GM21723 (cell line): ENCODE measurements around the gene LRP5.
A peak's percentile ranks its signal among the peaks of the same experiment; 100 is the strongest.

Source experiments
- ATAC-seq: cut with Tn5 transposase; IDR thresholded peaks from one replicate; pipeline ENCODE4 v1.9.1; 2021; ENCODE audit warnings: mild to moderate bottlenecking, moderate library complexity; ENCODE audit not compliant: unreplicated experiment

Gene LRP5

GRCh38 chr11:68312117-68312779, at the start of gene LRP5:
Gene LRP5, plus strand, starts transcription at chr11:68312591. Its CDS starts 124 bp downstream, at chr11:68312715.
- no peak for ATAC-seq

- no peak for ATAC-seq
These were observed 48.9 kb upstream of the LRP5 start for GRCh38 chr11:68263444-68264035.

- ATAC-seq, result no peak
These were observed 48.1 kb upstream of the LRP5 start for GRCh38 chr11:68264244-68264643.

- no peak for ATAC-seq
These were observed 47.5 kb upstream of the LRP5 start for GRCh38 chr11:68264741-68265540.

- peak; percentile 67 for ATAC-seq
These were observed 46.1 kb upstream of the LRP5 start for GRCh38 chr11:68266121-68266891.

GRCh38 chr11:68266936-68267880, 45.2 kb upstream of the LRP5 start:
- ATAC-seq, result no peak

- no peak for ATAC-seq
These were observed 44.5 kb upstream of the LRP5 start for GRCh38 chr11:68267881-68268240.

GRCh38 chr11:68269414-68270081, 42.8 kb upstream of the LRP5 start:
- no peak for ATAC-seq

- ATAC-seq, result no peak
These were observed 42.0 kb upstream of the LRP5 start for GRCh38 chr11:68270196-68271022.

GRCh38 chr11:68271023-68271780, 41.2 kb upstream of the LRP5 start:
- peak; percentile 22 for ATAC-seq

GRCh38 chr11:68271781-68272608, 40.4 kb upstream of the LRP5 start, which contains the start of gene C11orf24:
Gene C11orf24, minus strand, starts transcription at chr11:68271973. Its CDS starts 8,206 bp downstream, at chr11:68263767.
- ATAC-seq, result peak; percentile 71

GRCh38 chr11:68273026-68273738, 39.2 kb upstream of the LRP5 start:
- no peak for ATAC-seq

GRCh38 chr11:68274306-68274705, 38.1 kb upstream of the LRP5 start:
- no peak for ATAC-seq

- no peak for ATAC-seq
These were observed 36.5 kb upstream of the LRP5 start for GRCh38 chr11:68275721-68276507.

GRCh38 chr11:68276861-68277260, 35.5 kb upstream of the LRP5 start:
- ATAC-seq, result no peak

GRCh38 chr11:68279676-68280075, 32.7 kb upstream of the LRP5 start:
- no peak for ATAC-seq
